Skeletal muscle satellite cell (primary cell): ENCODE results near the gene CRYBG3.

Experiments used
- H3K27me3 ChIP-seq: 2 replicates; pipeline ENCODE4 v1.7.0; 2013; ENCODE audit warnings: low read length; ENCODE audit not compliant: control insufficient read depth, insufficient read depth
- H3K36me3 ChIP-seq: 2 replicates; pipeline ENCODE4 v1.7.0; 2013; ENCODE audit warnings: mild to moderate bottlenecking, control low read depth, low read length; ENCODE audit not compliant: insufficient read depth
- H3K4me1 ChIP-seq: 2 replicates; pipeline ENCODE4 v1.7.0; 2013; ENCODE audit warnings: low read length; ENCODE audit not compliant: control insufficient read depth, insufficient read depth
- H3K4me2 ChIP-seq: 2 replicates; pipeline ENCODE4 v1.7.0; 2013; ENCODE audit warnings: mild to moderate bottlenecking, low read length
- H3K4me3 ChIP-seq: 2 replicates; pipeline ENCODE4 v1.7.0; 2013; ENCODE audit warnings: low read length
- H3K9ac ChIP-seq: 2 replicates; pipeline ENCODE4 v1.7.0; 2013; ENCODE audit warnings: mild to moderate bottlenecking, low read depth, low read length, moderate library complexity
- H3K9me3 ChIP-seq: replicated peaks from 2 replicates; pipeline ENCODE4 v1.7.0; 2013; ENCODE audit warnings: mild to moderate bottlenecking, control low read depth, low read length

The CRYBG3 gene

GRCh38 chr3:97839944-97840343, 18.1 kb downstream of the CRYBG3 start:
- Histone ChIP-seq H3K36me3 (no peaks in the 10 kb centered on the region), H3K4me1 (peaks cover 3% of the 10 kb centered on the region), H3K9me3 (no peaks in the 10 kb centered on the region), H3K4me2 (no peak overlapping the region), H3K27me3 (no peaks in the 10 kb centered on the region), H3K4me3 (no peak overlapping the region), H3K9ac (no peak overlapping the region)

GRCh38 chr3:97841304-97841703, 19.5 kb downstream of the CRYBG3 start:
- H3K4me3 ChIP-seq, result no peak overlapping the region
- no peaks in the 10 kb centered on the region for H3K36me3 ChIP-seq
- H3K4me1 ChIP-seq, result no peaks in the 10 kb centered on the region
- H3K4me2 ChIP-seq, result no peak overlapping the region
- H3K27me3 ChIP-seq, result no peaks in the 10 kb centered on the region
- no peaks in the 10 kb centered on the region for H3K9me3 ChIP-seq
- no peak overlapping the region for H3K9ac ChIP-seq

- Histone ChIP-seq H3K27me3 (no peaks in the 10 kb centered on the region), H3K4me2 (no peak overlapping the region), H3K9ac (no peak overlapping the region), H3K4me3 (no peak overlapping the region), H3K36me3 (no peaks in the 10 kb centered on the region), H3K9me3 (no peaks in the 10 kb centered on the region), H3K4me1 (no peaks in the 10 kb centered on the region)
Measured at GRCh38 chr3:97841956-97842355, 20.1 kb downstream of the CRYBG3 start.

GRCh38 chr3:97848779-97849178, 27.0 kb downstream of the CRYBG3 start:
- Histone ChIP-seq H3K4me2 (no peak overlapping the region), H3K4me1 (no peaks in the 10 kb centered on the region), H3K36me3 (no peaks in the 10 kb centered on the region), H3K9ac (no peak overlapping the region), H3K27me3 (no peaks in the 10 kb centered on the region), H3K4me3 (no peak overlapping the region), H3K9me3 (no peaks in the 10 kb centered on the region)

- no peak overlapping the region for H3K4me2 ChIP-seq
- H3K4me3 ChIP-seq, result no peak overlapping the region
- no peaks in the 10 kb centered on the region for H3K9me3 ChIP-seq
- H3K27me3 ChIP-seq, result no peaks in the 10 kb centered on the region
- no peaks in the 10 kb centered on the region for H3K36me3 ChIP-seq
- H3K9ac ChIP-seq, result no peak overlapping the region
- H3K4me1 ChIP-seq, result no peaks in the 10 kb centered on the region
Measured at GRCh38 chr3:97857401-97857800, 35.6 kb downstream of the CRYBG3 start.

GRCh38 chr3:97860364-97860763, 38.6 kb downstream of the CRYBG3 start:
- H3K4me3 ChIP-seq, result no peak overlapping the region
- H3K36me3 ChIP-seq, result no peaks in the 10 kb centered on the region
- H3K9ac ChIP-seq, result no peak overlapping the region
- no peak overlapping the region for H3K4me2 ChIP-seq
- H3K9me3 ChIP-seq, result no peaks in the 10 kb centered on the region
- H3K4me1 ChIP-seq, result peaks cover 2% of the 10 kb centered on the region
- H3K27me3 ChIP-seq, result no peaks in the 10 kb centered on the region

- Histone ChIP-seq H3K4me3 (no peak overlapping the region), H3K9me3 (no peaks in the 10 kb centered on the region), H3K9ac (no peak overlapping the region), H3K36me3 (no peaks in the 10 kb centered on the region), H3K4me2 (no peak overlapping the region), H3K27me3 (no peaks in the 10 kb centered on the region), H3K4me1 (peaks cover 2% of the 10 kb centered on the region)
Measured at GRCh38 chr3:97862582-97862981, 40.8 kb downstream of the CRYBG3 start.

- no peaks in the 10 kb centered on the region for H3K9me3 ChIP-seq
- no peak overlapping the region for H3K4me3 ChIP-seq
- H3K4me2 ChIP-seq, result no peak overlapping the region
- H3K27me3 ChIP-seq, result no peaks in the 10 kb centered on the region
- H3K9ac ChIP-seq, result no peak overlapping the region
- no peaks in the 10 kb centered on the region for H3K36me3 ChIP-seq
- H3K4me1 ChIP-seq, result peaks cover 2% of the 10 kb centered on the region
Measured at GRCh38 chr3:97863031-97863430, 41.2 kb downstream of the CRYBG3 start.

- no peaks in the 10 kb centered on the region for H3K27me3 ChIP-seq
- H3K4me2 ChIP-seq, result no peak overlapping the region
- H3K4me1 ChIP-seq, result peaks cover 2% of the 10 kb centered on the region
- H3K9ac ChIP-seq, result no peak overlapping the region
- no peak overlapping the region for H3K4me3 ChIP-seq
- no peaks in the 10 kb centered on the region for H3K9me3 ChIP-seq
- H3K36me3 ChIP-seq, result no peaks in the 10 kb centered on the region
Measured at GRCh38 chr3:97863775-97864174, 42.0 kb downstream of the CRYBG3 start.

GRCh38 chr3:97871186-97871585, 49.4 kb downstream of the CRYBG3 start:
- Histone ChIP-seq H3K4me2 (no peak overlapping the region), H3K27me3 (no peaks in the 10 kb centered on the region), H3K9me3 (no peaks in the 10 kb centered on the region), H3K4me1 (peaks cover 18% of the 10 kb centered on the region), H3K9ac (no peak overlapping the region), H3K4me3 (no peak overlapping the region), H3K36me3 (no peaks in the 10 kb centered on the region)

- Histone ChIP-seq H3K9me3 (no peaks in the 10 kb centered on the region), H3K4me2 (peak overlapping the region; percentile 66), H3K36me3 (no peaks in the 10 kb centered on the region), H3K4me3 (peak overlapping the region; percentile 42), H3K27me3 (no peaks in the 10 kb centered on the region), H3K4me1 (peaks cover 18% of the 10 kb centered on the region), H3K9ac (peak overlapping the region; percentile 29)
Measured at GRCh38 chr3:97871801-97872524, 50.2 kb downstream of the CRYBG3 start.

GRCh38 chr3:97872525-97873042, 50.8 kb downstream of the CRYBG3 start:
- Histone ChIP-seq H3K9ac (peak overlapping the region; percentile 16), H3K4me1 (peaks cover 18% of the 10 kb centered on the region), H3K9me3 (no peaks in the 10 kb centered on the region), H3K36me3 (no peaks in the 10 kb centered on the region), H3K27me3 (no peaks in the 10 kb centered on the region), H3K4me2 (peak overlapping the region; percentile 65), H3K4me3 (peak overlapping the region; percentile 8)
